Bone marrow (tissue), 2 donors: ENCODE measurements around the gene PIKFYVE.
A peak's percentile ranks its signal among the peaks of the same experiment; 100 is the strongest.
"Not testable (repeated sequence)": the region's sequence is repeated elsewhere in the genome, so short reads cannot be mapped to it uniquely, and the experiment has no call there.

Experiments used
- DNase-seq, 2 donors: peaks; one replicate each; lab custom pipeline; 2025; lab: John Stamatoyannopoulos, UW

PIKFYVE gene

GRCh38 chr2:208254118-208254870 lies 11.8 kb upstream of the PIKFYVE start:
- peak; percentile 61 to 66 for DNase-seq

- peak; percentile 85 to 95 for DNase-seq
Measured at GRCh38 chr2:208254871-208255556, 11.0 kb upstream of the PIKFYVE start, which contains the start of gene IDH1. TSS of gene IDH1 (minus strand) at chr2:208255071. CDS start at chr2:208251551, 3,520 bp downstream.

- DNase-seq = no peak
Measured at GRCh38 chr2:208255557-208256106, 10.4 kb upstream of the PIKFYVE start.

GRCh38 chr2:208256192-208256782 lies 9.8 kb upstream of the PIKFYVE start:
- no peak for DNase-seq

GRCh38 chr2:208256849-208257813 lies 8.9 kb upstream of the PIKFYVE start:
- not testable (repeated sequence) for DNase-seq

GRCh38 chr2:208265371-208265800 lies 669 bp upstream of the PIKFYVE start:
- DNase-seq = no peak

- no peak for DNase-seq
Measured at GRCh38 chr2:208266553-208266893, 468 bp downstream of the PIKFYVE start.

- DNase-seq = no peak
Measured at GRCh38 chr2:208266936-208267335, 881 bp downstream of the PIKFYVE start.

GRCh38 chr2:208267526-208267925 lies 1.5 kb downstream of the PIKFYVE start:
- DNase-seq = not testable (repeated sequence)

GRCh38 chr2:208268156-208268952 lies 2.3 kb downstream of the PIKFYVE start:
- DNase-seq = no peak

GRCh38 chr2:208269091-208269490 lies 3.0 kb downstream of the PIKFYVE start:
- no peak for DNase-seq

GRCh38 chr2:208274748-208275147 lies 8.7 kb downstream of the PIKFYVE start:
- DNase-seq = no peak

GRCh38 chr2:208278549-208278948 lies 12.5 kb downstream of the PIKFYVE start:
- no peak for DNase-seq

- DNase-seq = no peak
Measured at GRCh38 chr2:208279236-208279635, 13.2 kb downstream of the PIKFYVE start.

- no peak for DNase-seq
Measured at GRCh38 chr2:208280234-208280633, 14.2 kb downstream of the PIKFYVE start.

- DNase-seq = peak in 1 of 2 donors; percentile 24
Measured at GRCh38 chr2:208280933-208281332, 14.9 kb downstream of the PIKFYVE start.

GRCh38 chr2:208285853-208286252 lies 19.8 kb downstream of the PIKFYVE start:
- peak in 1 of 2 donors; percentile 55 for DNase-seq

- DNase-seq = no peak
Measured at GRCh38 chr2:208294482-208295024, 28.5 kb downstream of the PIKFYVE start.

- DNase-seq = no peak
Measured at GRCh38 chr2:208295834-208296233, 29.8 kb downstream of the PIKFYVE start.

GRCh38 chr2:208296610-208297009 lies 30.6 kb downstream of the PIKFYVE start:
- DNase-seq = no peak
